LNCaP clone FGC (cell line): ENCODE measurements around the gene HOTAIR.

Experiments used
- DNase-seq: peaks from one replicate; pipeline ENCODE4 v3.0.0-alpha.2; 2011; ENCODE audit warnings: low read depth
- H3K4me3 ChIP-seq: 2 replicates; pipeline ENCODE4 v1.5.1; 2011; ENCODE audit warnings: mild to moderate bottlenecking, low read depth, low read length, control low read depth
- CTCF ChIP-seq: IDR thresholded peaks from 2 replicates; pipeline ENCODE4 v1.5.1; 2012; ENCODE audit warnings: mild to moderate bottlenecking; ENCODE audit not compliant: control insufficient read depth, insufficient read depth; ENCODE audit errors: extremely low read depth

HOTAIR gene

DNA sequence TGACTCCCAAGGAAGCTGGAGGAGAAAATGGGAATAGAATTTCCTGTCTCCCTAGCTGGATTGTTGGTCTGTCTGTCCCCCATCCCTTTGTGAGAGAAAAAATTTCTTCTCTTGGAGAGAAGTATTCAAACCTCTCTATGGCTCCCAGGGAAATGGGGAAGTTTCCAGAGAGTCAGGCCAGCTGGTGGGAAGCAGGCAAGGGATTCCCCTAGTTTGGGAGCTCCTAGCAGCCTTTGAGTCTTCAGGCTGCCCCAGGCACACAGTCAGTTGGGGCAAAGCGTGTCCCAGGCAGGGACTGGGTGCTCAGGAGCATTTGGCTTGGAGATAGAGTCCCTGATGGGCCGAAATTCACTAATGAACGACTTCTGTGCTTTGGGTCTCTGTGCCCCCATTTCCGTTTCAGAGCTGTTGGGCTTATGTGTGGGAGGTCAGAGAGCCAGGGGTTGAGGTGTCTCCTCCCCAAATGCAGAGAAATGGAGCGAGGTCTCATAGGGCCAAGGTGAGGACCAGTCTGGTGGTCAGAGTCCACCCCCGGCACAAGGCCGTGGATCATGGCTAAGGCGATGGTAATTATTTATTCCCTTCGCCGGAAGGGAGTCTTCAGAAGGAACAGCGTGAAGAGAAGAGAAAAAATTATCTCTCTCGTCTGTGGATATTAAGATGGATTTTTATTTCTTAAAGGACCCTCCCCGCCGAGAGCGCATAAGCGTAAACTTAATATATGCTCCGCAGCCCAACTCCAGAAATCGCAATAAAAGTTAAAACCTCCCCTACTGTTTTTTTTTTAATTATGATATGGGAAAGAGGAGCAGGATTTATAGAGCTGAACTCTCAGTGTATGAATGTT is 18.6 kb upstream of the HOTAIR start:
- TF ChIP-seq CTCF: no peak
- no peak for DNase-seq
- no peak overlapping the region for H3K4me3 ChIP-seq

DNA sequence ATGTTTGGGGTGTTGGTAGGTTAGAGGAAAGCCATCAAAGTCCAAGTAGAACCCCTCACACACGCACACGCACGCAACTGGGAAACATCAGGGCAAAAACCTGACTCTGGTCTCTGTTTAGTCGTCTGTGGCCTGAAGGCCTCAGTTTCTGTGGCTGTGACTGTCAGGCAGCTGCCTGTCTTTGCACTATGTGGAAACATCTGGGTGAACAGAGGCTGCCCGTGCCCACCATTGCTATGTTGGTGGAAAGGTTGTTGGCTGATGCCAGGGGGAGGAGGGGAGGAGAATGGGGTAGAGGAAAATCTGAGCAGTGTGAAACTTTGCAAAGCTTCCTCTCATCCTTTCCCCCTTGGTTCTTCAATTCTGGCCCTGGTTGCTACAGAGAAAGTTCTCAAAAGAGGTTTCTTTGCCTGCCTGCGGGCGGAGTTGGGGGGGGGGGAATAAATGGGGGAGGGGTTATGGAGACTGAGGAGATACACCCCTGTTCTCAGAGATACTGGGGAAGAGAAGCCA is 17.7 kb upstream of the HOTAIR start:
- no peak overlapping the region for H3K4me3 ChIP-seq
- no peak for TF ChIP-seq CTCF
- no peak for DNase-seq

- no peak for TF ChIP-seq CTCF
- no peak for DNase-seq
- H3K4me3 ChIP-seq: no peak overlapping the region
These were observed 16.3 kb upstream of the HOTAIR start for GRCh38 chr12:53991077-53991460.

DNA sequence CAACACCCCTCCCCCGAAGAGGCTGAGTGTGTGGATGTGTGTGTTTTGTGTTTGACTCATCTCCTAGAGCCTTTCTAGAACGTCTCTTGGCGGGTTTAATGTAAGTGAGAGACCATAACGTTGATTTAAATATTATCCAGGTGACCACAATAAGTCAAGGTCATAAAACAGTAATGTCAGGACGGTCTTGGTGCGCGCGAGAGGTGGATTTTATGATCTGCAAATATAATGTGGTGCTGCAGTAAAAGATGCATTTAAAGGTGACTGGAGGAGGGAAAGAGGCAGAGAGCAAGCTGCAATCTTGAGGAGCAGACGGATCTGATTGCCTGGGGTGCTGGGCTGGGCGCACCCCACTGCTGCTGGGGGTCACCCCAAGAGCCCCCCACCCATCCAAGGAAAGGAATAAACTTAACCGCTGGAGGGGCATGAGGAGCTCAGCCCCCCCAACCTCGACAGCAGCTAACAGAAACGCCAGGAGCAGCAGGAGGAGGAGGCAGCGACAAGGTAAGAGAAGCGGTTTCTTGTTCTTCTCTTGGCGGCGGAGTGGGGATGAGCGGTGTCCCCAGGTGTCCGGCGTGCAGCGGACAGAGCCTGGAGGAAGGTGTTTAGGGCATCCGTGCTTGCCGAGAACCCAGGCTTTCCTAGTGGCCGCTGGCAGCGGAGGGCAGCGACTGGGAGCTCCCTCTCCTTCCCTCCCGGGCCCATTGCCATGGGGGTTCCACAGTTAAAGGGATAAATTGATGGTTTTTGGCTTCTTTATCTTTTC is 15.7 kb upstream of the HOTAIR start:
- TF ChIP-seq CTCF: no peak
- no peak overlapping the region for H3K4me3 ChIP-seq
- DNase-seq: no peak

GRCh38 chr12:53989227-53990113 is 14.7 kb upstream of the HOTAIR start:
- TF ChIP-seq CTCF: peak; percentile 68
- no peak for DNase-seq
- H3K4me3 ChIP-seq: peak overlapping the region; percentile 31

DNA sequence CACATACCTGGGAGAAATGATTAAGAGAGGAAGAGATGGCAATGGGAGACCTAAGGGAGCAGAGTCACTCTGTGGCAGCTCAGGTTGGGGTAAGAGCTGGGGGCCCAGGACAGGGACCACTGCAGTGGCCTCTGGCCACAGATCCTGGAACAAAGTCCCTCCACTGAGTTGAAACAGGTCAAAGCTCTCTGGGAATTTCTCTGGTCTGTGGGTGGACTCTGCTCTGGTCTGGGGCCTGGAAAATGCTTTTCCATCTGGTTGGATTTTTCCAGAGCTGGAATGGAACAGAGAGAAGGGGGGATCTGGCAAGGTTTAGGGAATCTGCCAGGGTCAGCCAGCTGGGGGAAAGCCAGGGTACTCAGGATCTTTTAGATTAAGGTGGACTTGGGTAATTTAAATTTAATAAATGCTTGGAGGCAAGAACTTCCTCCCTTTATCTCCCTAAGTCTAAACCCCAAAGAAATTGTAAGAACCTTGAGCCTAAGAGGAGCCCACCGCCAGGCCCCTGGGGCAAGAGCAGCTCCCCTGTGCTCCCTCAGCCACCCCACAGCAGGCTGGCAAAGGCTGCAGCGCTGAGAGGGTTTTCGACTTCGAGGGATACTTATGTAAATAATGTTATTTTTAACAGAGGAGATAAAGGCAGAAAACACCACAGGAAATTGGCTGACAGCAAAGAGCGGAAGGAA is 13.9 kb upstream of the HOTAIR start:
- TF ChIP-seq CTCF: no peak
- peak overlapping the region; percentile 31 for H3K4me3 ChIP-seq
- no peak for DNase-seq
